Keratinocyte (primary cell): ENCODE measurements around the gene SAG.

ENCODE experiments used
- EZH2 ChIP-seq: IDR thresholded peaks from one replicate; pipeline ENCODE4 v1.6.1; 2012; ENCODE audit warnings: inconsistent platforms, mild to moderate bottlenecking, low read length, moderate library complexity
- TF ChIP-seq, protein P1 (sequence below), 3 experiments: IDR thresholded peaks in 1 of 3; conservative IDR thresholded peaks in 1 of 3; optimal IDR thresholded peaks in 1 of 3; 2 replicates in 2 of 3; 3 replicates in 1 of 3; pipeline versions ENCODE3 to v1.5.1; 2011; ENCODE audit warnings: low read length in 3 of 3, mild to moderate bottlenecking in 3 of 3, moderate library complexity in 2 of 3, control low read depth in 1 of 3, inconsistent platforms in 1 of 3; ENCODE audit not compliant: insufficient read depth in 2 of 3; ENCODE audit errors: extremely low read depth in 1 of 3

DNA sequence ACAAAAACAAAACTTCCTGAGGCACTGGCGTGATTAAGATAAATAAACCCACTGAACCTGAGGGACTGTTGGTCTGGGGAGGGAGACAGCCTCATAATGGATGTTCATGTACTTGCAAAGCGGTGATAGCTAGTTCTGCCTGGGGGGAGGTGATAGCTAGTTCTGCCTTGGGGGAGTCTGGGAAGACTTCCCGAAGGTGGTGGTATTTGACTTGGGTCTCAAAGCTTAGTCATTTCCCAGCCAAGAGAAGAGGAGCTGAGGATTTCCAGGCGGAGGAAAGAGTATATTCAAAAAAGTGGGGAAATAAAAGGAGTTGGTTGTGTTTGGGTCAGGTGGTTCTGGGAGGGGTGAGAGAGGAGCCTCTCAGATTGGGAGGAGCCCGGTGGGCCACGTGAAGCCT lies 71.4 kb downstream of the SAG start:
- TF ChIP-seq, protein P1, sequence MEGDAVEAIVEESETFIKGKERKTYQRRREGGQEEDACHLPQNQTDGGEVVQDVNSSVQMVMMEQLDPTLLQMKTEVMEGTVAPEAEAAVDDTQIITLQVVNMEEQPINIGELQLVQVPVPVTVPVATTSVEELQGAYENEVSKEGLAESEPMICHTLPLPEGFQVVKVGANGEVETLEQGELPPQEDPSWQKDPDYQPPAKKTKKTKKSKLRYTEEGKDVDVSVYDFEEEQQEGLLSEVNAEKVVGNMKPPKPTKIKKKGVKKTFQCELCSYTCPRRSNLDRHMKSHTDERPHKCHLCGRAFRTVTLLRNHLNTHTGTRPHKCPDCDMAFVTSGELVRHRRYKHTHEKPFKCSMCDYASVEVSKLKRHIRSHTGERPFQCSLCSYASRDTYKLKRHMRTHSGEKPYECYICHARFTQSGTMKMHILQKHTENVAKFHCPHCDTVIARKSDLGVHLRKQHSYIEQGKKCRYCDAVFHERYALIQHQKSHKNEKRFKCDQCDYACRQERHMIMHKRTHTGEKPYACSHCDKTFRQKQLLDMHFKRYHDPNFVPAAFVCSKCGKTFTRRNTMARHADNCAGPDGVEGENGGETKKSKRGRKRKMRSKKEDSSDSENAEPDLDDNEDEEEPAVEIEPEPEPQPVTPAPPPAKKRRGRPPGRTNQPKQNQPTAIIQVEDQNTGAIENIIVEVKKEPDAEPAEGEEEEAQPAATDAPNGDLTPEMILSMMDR (optimal IDR thresholded peaks at IDR 0.05 in 1 of 3, IDR thresholded peaks at IDR 0.05 in 1 of 3, conservative IDR thresholded peaks at IDR 0.05 in 1 of 3; ENCODE audit: extremely low read depth in 1 of 3, insufficient read depth in 2 of 3, low read length in 3 of 3), result no peak
- no peak for TF ChIP-seq EZH2
